Choroid plexus epithelial cell (primary cell): ENCODE measurements around the gene TP63.
A peak's percentile ranks its signal among the peaks of the same experiment; 100 is the strongest.

Experiments
- DNase-seq: peaks from one replicate; pipeline ENCODE4 v3.0.0-alpha.2; 2010; ENCODE audit warnings: low read depth
- H3K4me3 ChIP-seq: 2 replicates; pipeline ENCODE4 v1.5.1; 2011; ENCODE audit warnings: low read depth, mild to moderate bottlenecking, control low read depth, low read length, moderate library complexity
- TF ChIP-seq, protein P1 (sequence below): conservative IDR thresholded peaks from 2 replicates; pipeline ENCODE4 v1.5.1; 2011; ENCODE audit warnings: low read depth, mild to moderate bottlenecking, control low read depth, inconsistent platforms, low read length, moderate library complexity

Gene TP63

GRCh38 chr3:189820365-189820720 lies 189.2 kb downstream of the TP63 start:
- H3K4me3 ChIP-seq, result no peak overlapping the region
- DNase-seq, result no peak
- TF ChIP-seq, protein P1, sequence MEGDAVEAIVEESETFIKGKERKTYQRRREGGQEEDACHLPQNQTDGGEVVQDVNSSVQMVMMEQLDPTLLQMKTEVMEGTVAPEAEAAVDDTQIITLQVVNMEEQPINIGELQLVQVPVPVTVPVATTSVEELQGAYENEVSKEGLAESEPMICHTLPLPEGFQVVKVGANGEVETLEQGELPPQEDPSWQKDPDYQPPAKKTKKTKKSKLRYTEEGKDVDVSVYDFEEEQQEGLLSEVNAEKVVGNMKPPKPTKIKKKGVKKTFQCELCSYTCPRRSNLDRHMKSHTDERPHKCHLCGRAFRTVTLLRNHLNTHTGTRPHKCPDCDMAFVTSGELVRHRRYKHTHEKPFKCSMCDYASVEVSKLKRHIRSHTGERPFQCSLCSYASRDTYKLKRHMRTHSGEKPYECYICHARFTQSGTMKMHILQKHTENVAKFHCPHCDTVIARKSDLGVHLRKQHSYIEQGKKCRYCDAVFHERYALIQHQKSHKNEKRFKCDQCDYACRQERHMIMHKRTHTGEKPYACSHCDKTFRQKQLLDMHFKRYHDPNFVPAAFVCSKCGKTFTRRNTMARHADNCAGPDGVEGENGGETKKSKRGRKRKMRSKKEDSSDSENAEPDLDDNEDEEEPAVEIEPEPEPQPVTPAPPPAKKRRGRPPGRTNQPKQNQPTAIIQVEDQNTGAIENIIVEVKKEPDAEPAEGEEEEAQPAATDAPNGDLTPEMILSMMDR, result no peak

DNA sequence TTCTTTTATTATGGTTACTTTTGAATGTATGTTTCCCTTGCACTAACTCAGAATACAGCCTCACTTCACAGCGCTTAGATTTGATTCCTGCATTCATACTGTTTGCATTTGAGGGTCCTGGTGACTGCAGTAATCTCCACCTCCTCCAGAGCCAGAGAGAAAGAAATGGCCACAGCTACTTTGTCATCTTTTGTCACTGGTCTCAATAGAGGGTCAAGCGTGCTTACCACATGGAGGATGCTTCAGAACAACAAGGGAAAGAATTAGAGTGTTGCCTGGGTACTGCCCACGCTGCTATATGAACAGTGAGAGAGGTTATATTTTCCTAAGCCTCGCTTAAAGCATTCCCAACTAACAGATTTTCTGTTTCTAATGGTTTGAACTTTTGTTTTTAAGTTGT lies 190.1 kb downstream of the TP63 start:
- DNase-seq, result no peak
- H3K4me3 ChIP-seq, result no peak overlapping the region
- TF ChIP-seq, protein P1, result no peak

DNA sequence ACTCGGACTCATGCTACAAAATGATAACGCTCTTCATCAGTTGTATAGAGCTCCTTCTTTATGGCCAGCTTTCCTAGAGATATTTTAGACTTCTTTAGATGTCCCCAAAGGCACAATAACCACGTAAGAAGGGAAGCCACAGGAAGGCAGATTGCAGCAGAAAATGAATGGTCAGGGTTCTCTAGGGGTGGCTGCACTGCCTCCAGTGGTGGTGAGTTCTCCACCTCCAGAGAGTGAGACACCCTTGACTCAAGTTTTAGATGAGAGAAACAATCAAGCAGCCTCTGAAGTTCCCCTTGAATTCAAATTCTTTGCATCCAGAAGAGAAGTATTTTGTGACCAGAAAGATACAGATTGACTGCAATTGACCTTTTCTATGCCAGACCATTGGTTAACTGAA lies 191.5 kb downstream of the TP63 start:
- TF ChIP-seq, protein P1, result peak; percentile 12
- DNase-seq, result no peak
- no peak overlapping the region for H3K4me3 ChIP-seq

DNA sequence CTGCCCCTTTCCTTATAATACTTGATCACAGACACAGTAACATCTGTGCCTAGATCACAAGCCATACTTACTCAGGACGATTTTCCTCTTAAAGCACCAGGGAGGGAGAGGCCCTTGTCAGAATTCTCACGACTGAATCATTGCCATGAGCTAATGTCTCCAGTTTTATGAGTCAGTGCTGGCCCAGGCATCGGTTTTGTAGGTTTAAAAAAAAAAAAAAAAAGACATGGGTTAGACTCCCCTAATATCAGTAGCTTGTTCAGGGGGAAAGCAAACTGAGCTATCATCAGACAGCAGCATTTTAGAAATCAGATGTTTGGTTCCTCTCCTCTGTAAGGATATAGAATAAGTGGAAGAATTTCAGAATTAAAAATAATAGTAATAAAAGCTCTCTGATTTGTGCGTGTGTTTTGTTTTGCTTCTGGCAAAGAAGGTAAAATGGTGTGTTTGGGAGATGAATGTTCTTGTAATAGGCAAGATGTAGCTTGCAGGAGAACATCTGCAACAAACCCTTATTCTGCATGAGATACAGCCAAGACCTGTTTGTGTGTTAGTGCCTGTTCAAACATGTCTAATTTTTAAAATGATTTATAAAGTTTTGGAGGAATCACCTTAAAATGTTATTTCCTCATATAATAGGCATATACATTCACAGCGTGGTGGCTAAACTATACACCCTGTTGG lies 193.6 kb downstream of the TP63 start:
- H3K4me3 ChIP-seq, result no peak overlapping the region
- DNase-seq, result peak; percentile 80
- TF ChIP-seq, protein P1, result no peak

GRCh38 chr3:189826566-189826965 lies 195.4 kb downstream of the TP63 start:
- DNase-seq, result no peak
- H3K4me3 ChIP-seq, result no peak overlapping the region
- TF ChIP-seq, protein P1, result no peak

DNA sequence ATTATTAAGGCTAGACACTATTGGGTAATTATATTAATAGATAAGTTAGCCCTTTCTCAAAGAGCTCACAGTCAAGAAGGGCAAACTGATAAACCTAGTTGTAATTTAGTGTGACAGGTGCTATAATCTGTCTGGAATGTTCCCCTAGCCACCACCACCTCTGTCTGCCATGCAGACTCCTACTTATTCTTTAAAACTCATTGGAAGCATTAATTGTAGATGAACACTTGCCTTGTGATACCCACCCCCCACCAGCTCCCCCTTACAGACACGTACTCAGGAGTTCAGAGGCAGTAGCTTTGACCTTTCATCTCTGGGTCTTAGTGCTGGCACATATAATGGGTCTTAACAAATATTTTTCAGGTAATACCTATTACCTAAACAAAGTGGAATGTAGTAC lies 195.9 kb downstream of the TP63 start:
- no peak overlapping the region for H3K4me3 ChIP-seq
- TF ChIP-seq, protein P1, result no peak
- DNase-seq, result no peak

DNA sequence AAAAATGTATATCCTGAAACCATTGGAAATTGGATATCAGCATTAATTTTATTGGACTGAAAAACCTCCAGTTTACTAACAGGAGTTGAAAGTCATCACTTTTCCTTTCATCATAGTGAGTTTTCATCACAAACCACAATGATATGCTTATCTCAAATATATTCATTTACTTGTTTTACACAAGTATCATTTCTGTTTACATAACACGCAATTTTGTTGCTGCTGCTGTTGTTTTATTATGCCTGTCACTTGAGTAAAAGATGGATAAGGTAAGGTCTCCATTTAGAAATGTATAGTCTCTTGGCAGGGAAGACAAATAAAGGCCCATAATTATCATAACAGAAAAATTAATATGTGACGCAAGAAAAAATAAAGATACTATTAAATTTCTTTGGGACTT lies 199.2 kb downstream of the TP63 start:
- no peak overlapping the region for H3K4me3 ChIP-seq
- TF ChIP-seq, protein P1, result no peak
- DNase-seq, result no peak
